PC-9 (cell line): Measurements from ENCODE around the gene PPP2R5C. TPM values are rescaled to one million over a fixed set of nuclear protein-coding genes. Genes with fewer than 3 reads are reported as not detected.

Experiments used
- BruUV-seq: library from RNA; stranded (reverse); fragments of 400-500 nt; replicated peaks from 2 replicates; lab custom pipeline; 2021; lab: Mats Ljungman, UMichigan
- CTCF ChIA-PET: fragments of 300-600 bp; sonication (Branson Sonifier 250); formaldehyde crosslinking; loops from one replicate; lab custom pipeline; 2022; ENCODE audit warnings: antibody characterized with exemption; lab: Charles Lee
- POLR2A ChIA-PET: fragments of 300-600 bp; sonication (Branson Sonifier 250); formaldehyde crosslinking; loops from one replicate; lab custom pipeline; 2022; ENCODE audit warnings: antibody characterized with exemption; ENCODE audit not compliant: unreplicated experiment; lab: Charles Lee
- DNase-seq, 2 experiments: peaks; one replicate each; pipeline versions ENCODE4 v3.0.0 to v3.0.0-alpha.2; 2015 to 2022; ENCODE audit warnings: mixed read lengths in 1 of 2
- H2AFZ ChIP-seq: fragments of 200-600 bp; sonication (generic); 2 replicates; pipeline ENCODE4 v1.8.1; 2017; ENCODE audit warnings: antibody characterized with exemption
- H3F3A ChIP-seq: fragments of 200-600 bp; sonication (generic); 2 replicates; pipeline ENCODE4 v1.8.1; 2017; ENCODE audit warnings: antibody characterized with exemption, mild to moderate bottlenecking, low read depth; ENCODE audit not compliant: insufficient read depth
- H3K27ac ChIP-seq: fragments of 200-600 bp; sonication (generic); 2 replicates; pipeline ENCODE4 v1.6.1; 2016; ENCODE audit warnings: mixed run types
- H3K27me3 ChIP-seq: fragments of 200-600 bp; sonication (generic); 2 replicates; pipeline ENCODE4 v1.6.1; 2016; ENCODE audit warnings: low read depth, mixed run types; ENCODE audit not compliant: insufficient read depth
- H3K36me3 ChIP-seq: fragments of 200-600 bp; sonication (generic); 2 replicates; pipeline ENCODE4 v1.6.1; 2016; ENCODE audit warnings: low read depth, mixed run types
- H3K4me1 ChIP-seq: fragments of 200-600 bp; sonication (generic); replicated peaks from 2 replicates; pipeline ENCODE4 v1.6.1; 2016; ENCODE audit warnings: mixed run types; ENCODE audit not compliant: insufficient read depth
- H3K4me2 ChIP-seq: fragments of 200-600 bp; sonication (generic); 2 replicates; pipeline ENCODE4 v1.6.1; 2017; ENCODE audit warnings: mixed run types
- H3K4me3 ChIP-seq: fragments of 200-600 bp; sonication (generic); 2 replicates; pipeline ENCODE4 v1.6.1; 2016; ENCODE audit warnings: mixed run types
- H3K79me2 ChIP-seq: fragments of 200-600 bp; sonication (generic); 2 replicates; pipeline ENCODE4 v1.6.1; 2017; ENCODE audit warnings: low read depth, mixed run types
- H3K9me2 ChIP-seq: fragments of 200-600 bp; sonication (generic); 2 replicates; pipeline ENCODE4 v1.8.1; 2017; ENCODE audit warnings: mild to moderate bottlenecking; ENCODE audit not compliant: insufficient read depth
- H3K9me3 ChIP-seq: fragments of 200-600 bp; sonication (generic); 2 replicates; pipeline ENCODE4 v1.8.1; 2016; ENCODE audit warnings: low read depth; ENCODE audit not compliant: insufficient read depth
- H4K20me1 ChIP-seq: fragments of 200-600 bp; sonication (generic); 2 replicates; pipeline ENCODE4 v1.8.1; 2017; ENCODE audit not compliant: insufficient read depth
- EZH2 ChIP-seq: fragments of 200-600 bp; sonication (generic); IDR thresholded peaks from 2 replicates; pipeline ENCODE4 v1.8.0; 2017; ENCODE audit warnings: antibody characterized with exemption, low read depth
- intact Hi-C: fragments of 100-400 bp; cut with micrococcal nuclease; formaldehyde crosslinking; loops from one replicate; pipeline ENCODE4 v1.10.0; 2022; ENCODE audit not compliant: unreplicated experiment
- total RNA-seq: library from RNA; stranded (reverse); gene quantifications from 2 replicates; pipeline ENCODE4 v1.2.3, GENCODE V29; 2021
- TF ChIP-seq, protein P1 (sequence below): fragments of 200-600 bp; sonication (generic); conservative IDR thresholded peaks from 2 replicates; pipeline ENCODE4 v1.6.1; 2017; ENCODE audit warnings: mixed run types, antibody characterized with exemption, mild to moderate bottlenecking, moderate library complexity

The PPP2R5C gene
- total RNA-seq, 1 experiment from 2014 or later: 401 TPM

DNA sequence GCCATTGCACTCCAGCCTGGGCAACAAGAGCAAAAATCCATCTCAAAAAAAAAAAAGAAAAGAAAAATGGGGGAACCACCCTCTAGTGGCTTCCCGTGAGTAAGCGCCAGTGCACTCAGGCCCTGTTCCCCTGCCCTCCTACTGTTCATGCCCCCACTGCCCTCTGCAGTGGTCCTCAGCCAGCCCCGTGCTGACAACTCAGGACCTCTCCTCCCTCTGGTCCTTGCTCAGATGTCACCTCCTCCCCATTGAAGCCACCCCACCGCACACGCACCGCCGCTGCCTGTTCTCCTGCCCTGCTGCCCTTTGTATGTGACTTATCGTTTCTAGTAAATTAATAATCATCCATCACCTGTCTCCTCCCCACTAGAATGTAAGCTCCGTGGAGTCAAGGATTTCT is 144.1 kb downstream of the PPP2R5C start:
- Histone ChIP-seq H3K4me1 (no peaks in the 10 kb centered on the region), H2AFZ (no peak overlapping the region), H4K20me1 (no peaks in the 10 kb centered on the region; the same call in 1 of the 2 replicates), H3K4me3 (no peak overlapping the region), H3K27ac (no peak overlapping the region), H3K9me3 (no peaks in the 10 kb centered on the region), H3K36me3 (peaks cover 57% of the 10 kb centered on the region), H3F3A (peaks cover 6% of the 10 kb centered on the region; the same call in 1 of the 2 replicates), H3K27me3 (no peaks in the 10 kb centered on the region), H3K79me2 (no peaks in the 10 kb centered on the region), H3K4me2 (no peak overlapping the region), H3K9me2 (no peaks in the 10 kb centered on the region)
- POLR2A ChIA-PET: no interaction called here
- CTCF ChIA-PET: no interaction called here
- intact Hi-C loops: no loop called here
- TF ChIP-seq EZH2: no peak
- TF ChIP-seq, protein P1, sequence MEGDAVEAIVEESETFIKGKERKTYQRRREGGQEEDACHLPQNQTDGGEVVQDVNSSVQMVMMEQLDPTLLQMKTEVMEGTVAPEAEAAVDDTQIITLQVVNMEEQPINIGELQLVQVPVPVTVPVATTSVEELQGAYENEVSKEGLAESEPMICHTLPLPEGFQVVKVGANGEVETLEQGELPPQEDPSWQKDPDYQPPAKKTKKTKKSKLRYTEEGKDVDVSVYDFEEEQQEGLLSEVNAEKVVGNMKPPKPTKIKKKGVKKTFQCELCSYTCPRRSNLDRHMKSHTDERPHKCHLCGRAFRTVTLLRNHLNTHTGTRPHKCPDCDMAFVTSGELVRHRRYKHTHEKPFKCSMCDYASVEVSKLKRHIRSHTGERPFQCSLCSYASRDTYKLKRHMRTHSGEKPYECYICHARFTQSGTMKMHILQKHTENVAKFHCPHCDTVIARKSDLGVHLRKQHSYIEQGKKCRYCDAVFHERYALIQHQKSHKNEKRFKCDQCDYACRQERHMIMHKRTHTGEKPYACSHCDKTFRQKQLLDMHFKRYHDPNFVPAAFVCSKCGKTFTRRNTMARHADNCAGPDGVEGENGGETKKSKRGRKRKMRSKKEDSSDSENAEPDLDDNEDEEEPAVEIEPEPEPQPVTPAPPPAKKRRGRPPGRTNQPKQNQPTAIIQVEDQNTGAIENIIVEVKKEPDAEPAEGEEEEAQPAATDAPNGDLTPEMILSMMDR: no peak
- DNase-seq: no peak
- no TSS peak for BruUV-seq

DNA sequence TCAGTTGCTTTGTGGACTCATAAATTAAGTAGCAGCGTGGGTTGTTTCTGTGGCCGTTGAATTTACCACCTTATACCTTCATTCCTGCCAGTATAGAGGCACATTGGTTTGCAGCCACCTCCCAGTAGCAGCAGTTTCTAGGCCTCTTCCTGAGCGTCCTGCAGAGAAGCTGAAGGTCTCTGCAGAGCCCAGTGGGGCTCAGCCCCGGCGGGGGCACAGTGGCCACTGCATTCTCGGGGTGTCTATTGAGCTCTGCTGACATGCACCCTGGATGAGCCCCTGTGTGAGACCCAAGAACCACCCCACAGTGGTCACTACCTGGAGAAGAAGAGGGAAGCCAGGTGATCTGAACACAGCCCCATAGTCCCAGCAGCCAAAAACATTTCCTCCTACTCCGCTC is 145.1 kb downstream of the PPP2R5C start:
- POLR2A ChIA-PET: no interaction called here
- intact Hi-C loops: no loop called here

DNA sequence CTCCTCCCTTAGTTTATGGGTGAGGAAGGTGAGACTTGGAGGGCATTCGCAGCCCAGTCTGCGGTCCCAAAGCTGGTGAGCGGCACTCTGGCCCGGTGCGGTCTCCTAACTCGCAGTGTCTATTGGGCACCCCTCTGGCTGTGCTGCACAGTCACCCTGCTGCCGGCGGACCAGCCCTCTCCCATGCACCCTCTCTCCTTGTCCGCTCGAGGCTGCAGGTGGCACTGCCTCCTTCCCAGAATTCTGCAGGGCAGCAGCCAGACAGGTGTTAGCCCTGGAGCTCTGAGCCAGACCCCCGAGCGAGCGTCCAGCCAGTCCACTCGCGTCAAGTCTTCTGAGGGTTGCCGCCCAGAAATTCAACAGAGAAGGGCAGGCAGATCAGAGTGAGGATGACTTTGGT is 146.1 kb downstream of the PPP2R5C start:
- ChIA-PET POLR2A (no interaction called here), CTCF (no interaction called here)
- Histone ChIP-seq H3K79me2 (no peaks in the 10 kb centered on the region), H3K9me2 (no peaks in the 10 kb centered on the region), H3K4me1 (no peaks in the 10 kb centered on the region), H3K4me3 (no peak overlapping the region), H2AFZ (no peak overlapping the region), H3F3A (peaks cover 15% of the 10 kb centered on the region; the same call in 1 of the 2 replicates), H4K20me1 (no peaks in the 10 kb centered on the region; the same call in 1 of the 2 replicates), H3K36me3 (peaks cover 46% of the 10 kb centered on the region), H3K9me3 (no peaks in the 10 kb centered on the region), H3K27ac (no peak overlapping the region), H3K4me2 (no peak overlapping the region), H3K27me3 (no peaks in the 10 kb centered on the region)
- TF ChIP-seq EZH2: no peak
- intact Hi-C loops: no loop called here
- DNase-seq: no peak
- no TSS peak for BruUV-seq

More for the DNA sequence above, 145.1 kb downstream of the PPP2R5C start:
- H3K9me2 ChIP-seq: no peaks in the 10 kb centered on the region
- no peaks in the 10 kb centered on the region for H3K79me2 ChIP-seq
- H3F3A ChIP-seq: peaks cover 10% of the 10 kb centered on the region; the same call in 1 of the 2 replicates
- H3K27ac ChIP-seq: no peak overlapping the region
- H4K20me1 ChIP-seq: no peaks in the 10 kb centered on the region; the same call in 1 of the 2 replicates
- no peak overlapping the region for H2AFZ ChIP-seq
- BruUV-seq: no TSS peak
- CTCF ChIA-PET: no interaction called here
- H3K27me3 ChIP-seq: no peaks in the 10 kb centered on the region
- no peak overlapping the region for H3K4me3 ChIP-seq
- no peaks in the 10 kb centered on the region for H3K9me3 ChIP-seq
- H3K4me2 ChIP-seq: no peak overlapping the region
- no peak for TF ChIP-seq EZH2
- TF ChIP-seq, protein P1: no peak
- no peaks in the 10 kb centered on the region for H3K4me1 ChIP-seq
- no peak for DNase-seq
- peaks cover 46% of the 10 kb centered on the region for H3K36me3 ChIP-seq

DNA sequence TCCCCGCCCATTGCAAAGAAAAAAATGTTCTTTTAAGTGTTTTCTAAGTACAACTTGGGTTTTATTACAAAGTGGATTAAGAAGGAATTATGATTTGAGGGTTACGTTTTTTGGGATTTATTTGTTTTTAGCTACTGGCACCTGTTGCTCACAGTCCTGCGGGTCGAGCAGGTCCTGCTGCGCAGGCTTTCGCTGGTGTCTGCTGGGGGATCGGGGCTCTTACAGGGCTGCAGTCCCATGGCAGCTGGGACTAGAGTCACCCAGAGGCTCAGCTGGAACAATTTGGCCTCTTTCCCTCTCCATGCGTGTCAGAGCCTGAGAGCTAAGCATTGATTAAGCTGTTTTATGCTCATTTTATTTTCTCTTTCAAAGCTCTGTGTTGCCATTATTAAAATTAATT is 147.3 kb downstream of the PPP2R5C start:
- H3K9me3 ChIP-seq: no peaks in the 10 kb centered on the region
- H3F3A ChIP-seq: peaks cover 23% of the 10 kb centered on the region
- no peaks in the 10 kb centered on the region for H3K27me3 ChIP-seq
- H3K27ac ChIP-seq: no peak overlapping the region
- no peaks in the 10 kb centered on the region for H3K9me2 ChIP-seq
- H4K20me1 ChIP-seq: no peaks in the 10 kb centered on the region; the same call in 1 of the 2 replicates
- CTCF ChIA-PET: no interaction called here
- TF ChIP-seq, protein P1: no peak
- TF ChIP-seq EZH2: no peak
- no peaks in the 10 kb centered on the region for H3K79me2 ChIP-seq
- H2AFZ ChIP-seq: no peak overlapping the region
- DNase-seq: no peak
- H3K4me3 ChIP-seq: no peak overlapping the region
- BruUV-seq: no TSS peak
- no peak overlapping the region for H3K4me2 ChIP-seq
- peaks cover 50% of the 10 kb centered on the region for H3K36me3 ChIP-seq
- intact Hi-C loops: no loop called here
- H3K4me1 ChIP-seq: no peaks in the 10 kb centered on the region
- POLR2A ChIA-PET: no interaction called here
